Gastroesophageal sphincter (tissue), 4 donors: ENCODE measurements around the gene CPNE7. TPM values are rescaled to one million over a fixed set of nuclear protein-coding genes. Genes with fewer than 3 reads are reported as not detected.

Experiments
- ATAC-seq: fragments of 150-250 bp; one replicate; pipeline ENCODE4 v1.9.1; 2016; ENCODE audit warnings: mild to moderate bottlenecking, moderate library complexity
- H3K27ac ChIP-seq, 4 donors: fragments of 200-600 bp; sonication (generic) in 3 of 4; 1 replicate in 3 of 4; 2 replicates in 1 of 4; pipeline ENCODE4 v1.5.1; 2016 to 2019
- H3K27me3 ChIP-seq: fragments of 200-600 bp; sonication (generic); one replicate; pipeline ENCODE4 v1.5.1; 2019
- H3K36me3 ChIP-seq, 2 donors: fragments of 200-600 bp; sonication (generic); one replicate each; pipeline ENCODE4 v1.5.1; 2019; ENCODE audit warnings: control low read depth in 1 of 2
- H3K4me1 ChIP-seq, 3 donors: fragments of 200-600 bp; sonication (generic); 1 replicate in 2 of 3; 2 replicates in 1 of 3; pipeline ENCODE4 v1.5.1; 2016 to 2019; ENCODE audit warnings: control low read depth in 2 of 3
- H3K4me3 ChIP-seq, 2 donors: fragments of 200-600 bp; sonication (generic); one replicate each; pipeline ENCODE4 v1.5.1; 2019; ENCODE audit warnings: mild to moderate bottlenecking in 1 of 2, moderate library complexity in 1 of 2
- H3K9me3 ChIP-seq, 3 donors: fragments of 200-600 bp; sonication (generic); one replicate each; pipeline ENCODE4 v1.5.1; 2017 to 2019; ENCODE audit warnings: control low read depth in 2 of 3
- EP300 ChIP-seq: sonication (generic); formaldehyde crosslinking; IDR thresholded peaks from one replicate; pipeline ENCODE4 v1.6.1; 2017; ENCODE audit warnings: antibody characterized with exemption, mild to moderate bottlenecking
- POLR2A ChIP-seq, 2 donors: fragments of 450-650 bp; IDR thresholded peaks; one replicate each; pipeline ENCODE4 v1.6.1; 2017; ENCODE audit warnings: antibody characterized with exemption in 2 of 2, mild to moderate bottlenecking in 2 of 2, moderate library complexity in 1 of 2
- POLR2AphosphoS5 ChIP-seq: sonication (generic); formaldehyde crosslinking; IDR thresholded peaks from one replicate; pipeline ENCODE4 v1.6.1; 2017; ENCODE audit warnings: antibody characterized with exemption
- WGBS, 2 donors: methylation state at CpG; one replicate each; pipeline ENCODE4 v1.1.5; 2018; ENCODE audit warnings: low coverage in 1 of 2; 5-methylcytosine and 5-hydroxymethylcytosine counted together
- total RNA-seq, 4 donors: library from RNA; depleted of rRNA; stranded (reverse); fragments of >200 nt; gene quantifications; one replicate each; pipeline ENCODE4 v1.1.0, GENCODE V29; 2016
- TF ChIP-seq, protein P1 (sequence below), 4 experiments: fragments of 200-600 bp in 2 of 4; fragments of 450-650 bp in 2 of 4; sonication (generic) in 1 of 4; IDR thresholded peaks; one replicate each; pipeline ENCODE4 v1.5.1; 2017 to 2019; ENCODE audit warnings: antibody characterized with exemption in 4 of 4, mild to moderate bottlenecking in 2 of 4, moderate library complexity in 2 of 4

CPNE7 gene
- total RNA-seq, 4 donors from 2014 or later = 0.67 to 1.8 TPM; not detected in 2

DNA sequence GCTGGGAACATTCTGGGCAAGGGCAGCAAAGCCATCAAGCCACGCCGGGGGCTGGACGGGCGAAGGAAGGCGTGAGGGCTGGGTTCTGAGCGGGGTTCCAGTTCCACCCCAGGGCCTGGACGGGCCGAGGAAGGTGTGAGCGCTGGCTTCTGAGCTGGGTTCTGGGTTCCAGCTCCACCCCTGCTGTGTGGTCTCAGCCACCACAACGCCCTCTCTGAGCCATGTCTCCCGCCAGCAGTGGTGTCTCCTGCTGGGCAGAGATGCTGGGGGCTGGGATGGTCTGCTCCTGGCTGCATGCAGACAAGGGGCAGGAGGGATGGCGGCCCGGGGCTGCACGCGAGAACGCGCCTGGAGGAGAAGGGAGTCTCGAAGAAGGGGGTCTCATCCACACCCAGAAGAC lies 3.9 kb upstream of the CPNE7 start:
- no peak for TF ChIP-seq POLR2A (IDR thresholded peaks at IDR 0.05)
- TF ChIP-seq POLR2AphosphoS5 = no peak
- no peak for TF ChIP-seq EP300
- TF ChIP-seq, protein P1, sequence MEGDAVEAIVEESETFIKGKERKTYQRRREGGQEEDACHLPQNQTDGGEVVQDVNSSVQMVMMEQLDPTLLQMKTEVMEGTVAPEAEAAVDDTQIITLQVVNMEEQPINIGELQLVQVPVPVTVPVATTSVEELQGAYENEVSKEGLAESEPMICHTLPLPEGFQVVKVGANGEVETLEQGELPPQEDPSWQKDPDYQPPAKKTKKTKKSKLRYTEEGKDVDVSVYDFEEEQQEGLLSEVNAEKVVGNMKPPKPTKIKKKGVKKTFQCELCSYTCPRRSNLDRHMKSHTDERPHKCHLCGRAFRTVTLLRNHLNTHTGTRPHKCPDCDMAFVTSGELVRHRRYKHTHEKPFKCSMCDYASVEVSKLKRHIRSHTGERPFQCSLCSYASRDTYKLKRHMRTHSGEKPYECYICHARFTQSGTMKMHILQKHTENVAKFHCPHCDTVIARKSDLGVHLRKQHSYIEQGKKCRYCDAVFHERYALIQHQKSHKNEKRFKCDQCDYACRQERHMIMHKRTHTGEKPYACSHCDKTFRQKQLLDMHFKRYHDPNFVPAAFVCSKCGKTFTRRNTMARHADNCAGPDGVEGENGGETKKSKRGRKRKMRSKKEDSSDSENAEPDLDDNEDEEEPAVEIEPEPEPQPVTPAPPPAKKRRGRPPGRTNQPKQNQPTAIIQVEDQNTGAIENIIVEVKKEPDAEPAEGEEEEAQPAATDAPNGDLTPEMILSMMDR (IDR thresholded peaks at IDR 0.05) = no peak
- Histone ChIP-seq H3K4me1 (peaks cover 0 to 24% (median 14%) of the 10 kb centered on the region in 3 donors), H3K36me3 (no peaks in the 10 kb centered on the region), H3K9me3 (no peaks in the 10 kb centered on the region), H3K27me3 (peaks cover 87% of the 10 kb centered on the region), H3K4me3 (no peak overlapping the region), H3K27ac (no peak overlapping the region)
- WGBS, 2 donors = no CpG with 5 or more reads among the region's 18 CpGs
- ATAC-seq = no peak

DNA sequence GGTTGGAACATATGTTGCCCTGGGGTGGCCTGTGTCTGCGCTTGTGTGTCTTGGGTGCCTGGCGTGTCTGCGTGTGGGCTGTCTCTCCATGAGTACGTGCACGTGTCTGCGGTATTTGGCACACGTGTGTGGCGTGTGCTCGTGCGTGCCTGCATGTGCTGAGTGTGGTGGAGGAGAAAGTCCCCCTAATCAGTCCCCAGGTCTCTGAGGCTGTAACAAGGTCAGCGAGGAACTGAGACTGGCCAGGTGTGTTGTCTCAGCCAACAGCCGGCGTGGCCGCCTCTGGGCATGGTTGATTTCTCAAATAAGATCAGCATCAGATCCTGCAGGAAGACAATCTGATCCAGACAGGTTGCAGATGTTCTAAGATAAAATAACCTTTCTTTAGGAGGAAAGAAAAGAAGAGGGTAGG lies 3.5 kb upstream of the CPNE7 start:
- Histone ChIP-seq H3K36me3 (no peaks in the 10 kb centered on the region), H3K4me1 (peaks cover 0 to 24% (median 14%) of the 10 kb centered on the region in 3 donors), H3K27me3 (peaks cover 92% of the 10 kb centered on the region), H3K4me3 (no peak overlapping the region), H3K9me3 (no peaks in the 10 kb centered on the region), H3K27ac (no peak overlapping the region)
- TF ChIP-seq EP300 (no peak), POLR2AphosphoS5 (no peak), POLR2A (IDR thresholded peaks at IDR 0.05) (no peak)
- TF ChIP-seq, protein P1 (IDR thresholded peaks at IDR 0.05) = no peak
- 20 to 35% methylated on average over 1 to 7 of the region's 14 CpGs for WGBS, 2 donors
- no peak for ATAC-seq

DNA sequence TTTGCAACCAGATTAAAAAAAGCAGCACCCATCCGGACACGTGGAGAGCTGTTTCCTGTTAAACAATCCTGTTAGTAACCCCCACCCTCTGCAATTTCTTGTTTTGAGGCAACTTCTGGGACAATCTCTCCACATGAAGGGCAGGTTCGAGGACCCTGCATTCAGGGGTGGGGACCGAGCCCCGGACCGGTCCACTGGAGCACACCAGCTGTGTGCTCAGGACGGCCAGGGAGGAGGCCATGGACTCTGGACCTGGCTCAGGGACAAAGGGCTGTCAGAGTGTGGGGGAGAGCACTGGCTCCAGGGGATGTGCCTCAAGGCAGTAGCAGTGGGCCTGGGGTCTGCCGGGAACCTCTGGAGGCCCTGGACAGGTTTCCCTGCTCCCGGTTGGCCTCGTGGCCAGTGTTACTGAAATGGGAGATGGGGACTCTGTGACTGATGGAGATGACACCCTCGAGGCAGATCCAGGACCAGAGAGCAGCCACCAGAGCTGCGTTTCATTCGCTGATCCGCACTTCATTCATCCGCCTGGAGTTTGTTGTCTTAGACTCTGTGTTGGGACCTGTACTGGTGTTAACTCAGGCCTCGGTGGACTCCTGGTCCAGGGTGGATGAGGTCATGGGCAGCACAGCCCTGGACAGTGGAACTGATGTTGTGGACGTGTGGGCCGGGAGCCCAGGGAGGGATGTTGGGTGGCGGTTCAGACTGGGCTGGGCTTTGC lies 2.9 kb upstream of the CPNE7 start:
- peaks cover 97% of the 10 kb centered on the region for H3K27me3 ChIP-seq
- no peaks in the 10 kb centered on the region for H3K36me3 ChIP-seq
- 57% methylated on average over 8 of the region's 19 CpGs; no CpG with 5 or more reads in 1 of the 2 donors for WGBS, 2 donors
- TF ChIP-seq POLR2AphosphoS5 = no peak
- TF ChIP-seq, protein P1 (IDR thresholded peaks at IDR 0.05) = no peak
- no peak for TF ChIP-seq EP300
- no peak for TF ChIP-seq POLR2A (IDR thresholded peaks at IDR 0.05)
- H3K27ac ChIP-seq = peak overlapping the region in 1 of 4 donors; percentile 6
- H3K9me3 ChIP-seq = no peaks in the 10 kb centered on the region
- no peak for ATAC-seq
- H3K4me1 ChIP-seq = peaks cover 0 to 24% (median 14%) of the 10 kb centered on the region in 3 donors
- no peak overlapping the region for H3K4me3 ChIP-seq

DNA sequence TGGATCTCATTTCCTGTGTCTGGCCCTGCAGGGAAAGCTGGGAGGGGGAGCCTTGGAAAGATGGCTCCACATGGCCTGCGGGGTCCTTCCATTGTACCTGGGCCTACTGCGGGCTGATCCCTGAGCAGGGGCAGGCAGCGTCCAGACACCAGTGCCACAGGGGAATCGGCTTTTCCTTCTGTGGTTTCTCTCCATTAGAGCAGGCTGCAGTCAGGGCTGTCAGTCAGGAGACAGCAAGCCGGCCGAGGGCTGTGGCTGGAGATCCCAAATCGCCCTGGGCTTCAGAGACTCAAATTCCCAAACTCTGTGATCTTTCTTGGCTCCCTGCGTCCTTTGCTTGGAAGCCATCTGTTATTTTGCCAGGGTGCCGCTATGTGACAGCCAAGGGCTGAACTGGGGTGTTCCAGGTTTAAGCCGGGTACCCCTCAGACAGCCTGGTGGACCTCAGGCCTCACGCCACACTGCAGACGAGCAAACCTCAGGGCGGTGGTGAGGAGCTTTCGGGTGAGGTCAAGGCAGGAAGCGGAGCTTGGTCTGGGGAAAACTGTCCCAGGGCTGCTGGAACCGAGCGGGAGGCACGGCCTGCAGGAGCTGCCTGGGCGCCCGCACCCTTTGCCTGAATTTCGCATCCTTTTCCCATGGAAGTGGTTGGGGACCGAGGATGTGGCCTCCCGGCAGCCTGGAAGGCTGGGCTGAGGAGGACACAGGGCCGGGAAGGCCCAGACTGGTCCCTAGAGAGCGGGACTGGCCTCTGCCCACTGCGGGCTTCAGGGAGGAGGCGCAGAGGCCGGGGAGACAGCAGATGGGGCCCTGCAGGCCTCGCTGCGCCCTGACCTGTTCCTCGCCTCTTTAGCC lies 1.5 kb upstream of the CPNE7 start:
- peaks cover 0 to 24% (median 14%) of the 10 kb centered on the region in 3 donors for H3K4me1 ChIP-seq
- TF ChIP-seq, protein P1 (IDR thresholded peaks at IDR 0.05) = no peak
- no peak for TF ChIP-seq POLR2A (IDR thresholded peaks at IDR 0.05)
- TF ChIP-seq EP300 = no peak
- TF ChIP-seq POLR2AphosphoS5 = no peak
- H3K4me3 ChIP-seq = peak overlapping the region in 1 of 2 donors; percentile 34
- H3K36me3 ChIP-seq = no peaks in the 10 kb centered on the region
- H3K9me3 ChIP-seq = no peaks in the 10 kb centered on the region
- WGBS, 2 donors = 40% methylated on average over 2 of the region's 31 CpGs; no CpG with 5 or more reads in 1 of the 2 donors
- no peak for ATAC-seq
- peaks cover 90% of the 10 kb centered on the region for H3K27me3 ChIP-seq
- H3K27ac ChIP-seq = no peak overlapping the region
